PC-3 (cell line): ENCODE measurements around the gene USP25. TPM values are rescaled to one million over a fixed set of nuclear protein-coding genes. Genes with fewer than 3 reads are reported as not detected.

Source experiments
- ATAC-seq: fragments of 200-7000 bp; cut with Tn5 transposase; 2 replicates; pipeline ENCODE4 v1.9.1; 2020; ENCODE audit warnings: mild to moderate bottlenecking, moderate library complexity
- BruUV-seq: library from RNA; stranded (reverse); fragments of 400-500 nt; replicated peaks from 2 replicates; lab custom pipeline; 2021; lab: Mats Ljungman, UMichigan
- CTCF ChIA-PET: fragments of 300-600 bp; sonication (Branson Sonifier 250); formaldehyde crosslinking; loops from one replicate; lab custom pipeline; 2022; ENCODE audit warnings: antibody characterized with exemption; lab: Charles Lee
- POLR2A ChIA-PET: fragments of 300-600 bp; sonication (Branson Sonifier 250); formaldehyde crosslinking; loops from one replicate; lab custom pipeline; 2022; ENCODE audit warnings: antibody characterized with exemption; ENCODE audit not compliant: unreplicated experiment; lab: Charles Lee
- DNase-seq: peaks from one replicate; pipeline ENCODE4 v3.0.0-alpha.2; 2015
- H2AFZ ChIP-seq: fragments of 300-600 bp; sonication (generic); 2 replicates; pipeline ENCODE4 v1.6.0; 2016; ENCODE audit warnings: antibody characterized with exemption, low read length
- H3F3A ChIP-seq: fragments of 300-600 bp; sonication (generic); one replicate; pipeline ENCODE4 v1.6.0; 2017; ENCODE audit warnings: antibody characterized with exemption, low read length, control low read depth, mild to moderate bottlenecking; ENCODE audit not compliant: unreplicated experiment
- H3K27ac ChIP-seq: fragments of 300-600 bp; sonication (generic); 2 replicates; pipeline ENCODE4 v1.5.1; 2016; ENCODE audit warnings: mild to moderate bottlenecking, low read length
- H3K27me3 ChIP-seq: fragments of 300-600 bp; sonication (generic); 2 replicates; pipeline ENCODE4 v1.6.1; 2016; ENCODE audit warnings: low read length, mixed read lengths
- H3K36me3 ChIP-seq: fragments of 300-600 bp; sonication (generic); 2 replicates; pipeline ENCODE4 v1.6.1; 2016; ENCODE audit warnings: low read depth, mixed run types, low read length, mixed read lengths
- H3K4me1 ChIP-seq: fragments of 300-600 bp; sonication (generic); 2 replicates; pipeline ENCODE4 v1.5.1; 2016; ENCODE audit warnings: low read length; ENCODE audit not compliant: insufficient read depth
- H3K4me2 ChIP-seq: fragments of 300-600 bp; sonication (generic); 2 replicates; pipeline ENCODE4 v1.6.0; 2016; ENCODE audit warnings: low read length
- H3K4me3 ChIP-seq: fragments of 300-600 bp; sonication (generic); 2 replicates; pipeline ENCODE4 v1.5.1; 2016; ENCODE audit warnings: mild to moderate bottlenecking, low read length, mixed read lengths
- H3K79me2 ChIP-seq: fragments of 300-600 bp; sonication (generic); 2 replicates; pipeline ENCODE4 v1.6.1; 2017; ENCODE audit warnings: low read length, mixed read lengths
- H3K9ac ChIP-seq: fragments of 300-600 bp; sonication (generic); 2 replicates; pipeline ENCODE4 v1.6.0; 2016; ENCODE audit warnings: mild to moderate bottlenecking, low read length
- H3K9me2 ChIP-seq: fragments of 300-600 bp; sonication (generic); replicated peaks from 2 replicates; pipeline ENCODE4 v1.6.1; 2016; ENCODE audit warnings: mixed run types, low read length, mixed read lengths
- H3K9me3 ChIP-seq: fragments of 300-600 bp; sonication (generic); 2 replicates; pipeline ENCODE4 v1.6.1; 2016; ENCODE audit warnings: low read length, mixed read lengths
- H4K20me1 ChIP-seq: fragments of 300-600 bp; sonication (generic); 2 replicates; pipeline ENCODE4 v1.6.1; 2016; ENCODE audit warnings: low read length, mixed read lengths
- CTCF ChIP-seq: fragments of 300-600 bp; sonication (generic); conservative IDR thresholded peaks from 2 replicates; pipeline ENCODE4 v1.5.1; 2017; ENCODE audit warnings: antibody characterized with exemption, low read depth, mild to moderate bottlenecking, low read length
- EZH2 ChIP-seq: fragments of 300-600 bp; sonication (generic); IDR thresholded peaks from one replicate; pipeline ENCODE4 v1.6.1; 2017; ENCODE audit warnings: antibody characterized with exemption, mild to moderate bottlenecking, low read length; ENCODE audit not compliant: unreplicated experiment
- EZH2phosphoT487 ChIP-seq: fragments of 300-600 bp; sonication (generic); IDR thresholded peaks from 2 replicates; pipeline ENCODE4 v1.6.1; 2018; ENCODE audit warnings: mild to moderate bottlenecking, antibody characterized with exemption, low read length, borderline replicate concordance
- intact Hi-C: fragments of 100-400 bp; cut with micrococcal nuclease; formaldehyde crosslinking; loops from 2 replicates; pipeline ENCODE4 v1.9.0; 2023
- total RNA-seq: library from RNA; depleted of rRNA; stranded (reverse); fragments of >200 nt; gene quantifications from 2 replicates; pipeline ENCODE4 v1.2.3, GENCODE V29; 2014

Gene USP25
- total RNA-seq, 1 experiment from 2014 or later, result 54.4 TPM

- POLR2A ChIA-PET, result interaction anchor here (0.6 kb wide), 1 partner anchor 174 kb away, joined by 13 read pairs; no protein-coding TSS in a partner anchor
- Histone ChIP-seq H3K9me3 (no peaks in the 10 kb centered on the region), H3K4me1 (peaks cover 24% of the 10 kb centered on the region), H3K36me3 (no peaks in the 10 kb centered on the region; the same call in 1 of the 2 replicates), H3K27me3 (no peaks in the 10 kb centered on the region), H3K9me2 (no peaks in the 10 kb centered on the region), H3K4me2 (no peak overlapping the region), H3K27ac (no peak overlapping the region), H3F3A (no peaks in the 10 kb centered on the region), H2AFZ (no peak overlapping the region), H4K20me1 (no peaks in the 10 kb centered on the region), H3K4me3 (no peak overlapping the region), H3K79me2 (peaks cover 16% of the 10 kb centered on the region; the same call in 1 of the 2 replicates), H3K9ac (no peak overlapping the region)
- CTCF ChIA-PET, result no interaction called here
- ATAC-seq (no peak), DNase-seq (no peak)
- TF ChIP-seq EZH2phosphoT487 (no peak), EZH2 (no peak), CTCF (no peak)
- no TSS peak for BruUV-seq
- intact Hi-C loops, result no loop called here
These were observed 64.6 kb downstream of the USP25 start for GRCh38 chr21:15794277-15794912.

- no peak overlapping the region for H3K9ac ChIP-seq
- ChIA-PET CTCF (interaction anchor here (0.8 kb wide), 1 partner anchor 562 kb away, joined by 3 read pairs; no protein-coding TSS in a partner anchor), POLR2A (no interaction called here)
- ATAC-seq (no peak), DNase-seq (no peak)
- no peak overlapping the region for H3K27ac ChIP-seq
- peaks cover 7% of the 10 kb centered on the region; the same call in 1 of the 2 replicates for H3K79me2 ChIP-seq
- H3K36me3 ChIP-seq, result peaks cover 3% of the 10 kb centered on the region; the same call in 1 of the 2 replicates
- H3K27me3 ChIP-seq, result no peaks in the 10 kb centered on the region
- intact Hi-C loops, result no loop called here
- no peak overlapping the region for H3K4me3 ChIP-seq
- no peaks in the 10 kb centered on the region for H4K20me1 ChIP-seq
- no peak overlapping the region for H3K4me2 ChIP-seq
- H3K9me3 ChIP-seq, result no peaks in the 10 kb centered on the region
- BruUV-seq, result no TSS peak
- peaks cover 24% of the 10 kb centered on the region for H3K4me1 ChIP-seq
- H3K9me2 ChIP-seq, result no peaks in the 10 kb centered on the region
- no peak for TF ChIP-seq CTCF
- TF ChIP-seq EZH2, result no peak
- TF ChIP-seq EZH2phosphoT487, result no peak
- no peaks in the 10 kb centered on the region for H3F3A ChIP-seq
- no peak overlapping the region for H2AFZ ChIP-seq
These were observed 65.8 kb downstream of the USP25 start for GRCh38 chr21:15795533-15795932.
